K562 (cell line): ENCODE results near the gene HOXD13. TPM values are rescaled to one million over a fixed set of nuclear protein-coding genes. Genes with fewer than 3 reads are reported as not detected.

Experiments used
- HOXB6 ChIP-seq: fragments of 250-450 bp; sonication (Bioruptor Pico); IDR thresholded peaks from 2 replicates; pipeline ENCODE4 v1.5.1; 2022; ENCODE audit warnings: mild to moderate bottlenecking, borderline replicate concordance
- MLX ChIP-seq, 2 experiments: fragments of 450-650 bp in 1 of 2; sonication (generic) in 1 of 2; formaldehyde crosslinking; conservative IDR thresholded peaks; 2 replicates each; pipeline versions ENCODE4 v1.4.0 to v1.8.1; 2020 to 2022; ENCODE audit warnings: mild to moderate bottlenecking in 1 of 2, missing genetic modification reagents in 1 of 2
- NFXL1 ChIP-seq: fragments of 450-650 bp; formaldehyde crosslinking; IDR thresholded peaks from 2 replicates; pipeline ENCODE4 v1.4.0; 2021; ENCODE audit warnings: mild to moderate bottlenecking
- REST ChIP-seq, 2 experiments: fragments of 450-650 bp; formaldehyde crosslinking in 1 of 2; IDR thresholded peaks; 2 replicates each; pipeline versions ENCODE4 v1.4.0 to v1.6.1; 2014 to 2020; ENCODE audit warnings: mild to moderate bottlenecking in 2 of 2, borderline replicate concordance in 1 of 2, low read depth in 1 of 2
- polyA plus RNA-seq, 8 experiments: library from polyadenylated mRNA; depleted of rRNA in 4 of 8; stranded (reverse) in 5 of 8; unstranded in 3 of 8; fragments of >200 nt; fragmentation: Nextera tagmentation in 2 of 8; fragmentation: Illumina TruSeq in 1 of 8; extraction: Ambion mirVana in 2 of 8; extraction: Trizol in 1 of 8; gene quantifications; 2 replicates each; pipeline versions ENCODE4 v1.2.1 to v1.2.3, GENCODE V29; 2011 to 2014; ENCODE audit warnings: inconsistent platforms in 1 of 8, missing spikeins in 1 of 8
- total RNA-seq, 7 experiments: library from RNA; depleted of rRNA in 6 of 7; stranded (reverse); fragments of >200 nt in 6 of 7; fragmentation: Illumina TruSeq in 2 of 7; extraction: Trizol in 2 of 7; gene quantifications; 2 replicates each; pipeline versions ENCODE4 v1.2.1 to v1.2.3, GENCODE V29; 2011 to 2021; ENCODE audit warnings: low replicate concordance in 1 of 7

Gene HOXD13
- total and polyA plus RNA-seq, 9 of the 15 experiments (the other 6 are each of a cell fraction or from before 2014, with no cell fraction given), result 0.03 to 0.04 TPM; not detected in 7

- no peak for TF ChIP-seq REST (IDR thresholded peaks at IDR 0.05; ENCODE audit: borderline replicate concordance)
- no peak for TF ChIP-seq REST (CRISPR knock-in tag; IDR thresholded peaks at IDR 0.05; ENCODE audit: low read depth)
- no peak for TF ChIP-seq MLX (CRISPR knock-in tag; conservative IDR thresholded peaks at IDR 0.05)
- no peak for TF ChIP-seq HOXB6 (CRISPR knock-in tag)
- no peak for TF ChIP-seq NFXL1 (CRISPR knock-in tag)
Measured at GRCh38 chr2:176134035-176134434, 41.5 kb downstream of the HOXD13 start (continued).
